A673 (cell line): ENCODE measurements around the gene EXPH5.
"Not testable (repeated sequence)": the region's sequence is repeated elsewhere in the genome, so short reads cannot be mapped to it uniquely, and the experiment has no call there.

ENCODE experiments used
- CTCF ChIP-seq: fragments of 300-800, 200-600 bp; sonication (generic); conservative IDR thresholded peaks from 2 replicates; pipeline ENCODE4 v1.5.1; 2017; ENCODE audit warnings: low read depth, mild to moderate bottlenecking, antibody characterized with exemption, low read length, moderate library complexity, mixed read lengths
- EZH2 ChIP-seq: fragments of 200-600 bp; sonication (generic); IDR thresholded peaks from 2 replicates; pipeline ENCODE4 v1.6.1; 2017; ENCODE audit warnings: borderline replicate concordance, low read depth, mild to moderate bottlenecking, mixed read lengths, antibody characterized with exemption, low read length; ENCODE audit not compliant: poor library complexity, severe bottlenecking

GRCh38 chr11:108586185-108586584 lies 7.4 kb downstream of the EXPH5 start:
- not testable (repeated sequence) for TF ChIP-seq CTCF, EZH2
